ENCODE measurements around the gene PIK3C2G.

Gene PIK3C2G

GRCh38 chr12:18320976-18321375, 59.7 kb downstream of the PIK3C2G start:
- no peaks in the 10 kb centered on the region for H3K27me3 ChIP-seq
- no peaks in the 10 kb centered on the region for H3K4me1 ChIP-seq (ENCODE audit: control insufficient read depth in 1 of 2, insufficient read depth in 1 of 2, low read depth in 1 of 2, low read length in 1 of 2)
- H3K4me3 ChIP-seq (ENCODE audit: low read depth in 1 of 2, low read length in 1 of 2), result no peak overlapping the region
- H3K36me3 ChIP-seq, result no peaks in the 10 kb centered on the region
- TF ChIP-seq, protein P1, sequence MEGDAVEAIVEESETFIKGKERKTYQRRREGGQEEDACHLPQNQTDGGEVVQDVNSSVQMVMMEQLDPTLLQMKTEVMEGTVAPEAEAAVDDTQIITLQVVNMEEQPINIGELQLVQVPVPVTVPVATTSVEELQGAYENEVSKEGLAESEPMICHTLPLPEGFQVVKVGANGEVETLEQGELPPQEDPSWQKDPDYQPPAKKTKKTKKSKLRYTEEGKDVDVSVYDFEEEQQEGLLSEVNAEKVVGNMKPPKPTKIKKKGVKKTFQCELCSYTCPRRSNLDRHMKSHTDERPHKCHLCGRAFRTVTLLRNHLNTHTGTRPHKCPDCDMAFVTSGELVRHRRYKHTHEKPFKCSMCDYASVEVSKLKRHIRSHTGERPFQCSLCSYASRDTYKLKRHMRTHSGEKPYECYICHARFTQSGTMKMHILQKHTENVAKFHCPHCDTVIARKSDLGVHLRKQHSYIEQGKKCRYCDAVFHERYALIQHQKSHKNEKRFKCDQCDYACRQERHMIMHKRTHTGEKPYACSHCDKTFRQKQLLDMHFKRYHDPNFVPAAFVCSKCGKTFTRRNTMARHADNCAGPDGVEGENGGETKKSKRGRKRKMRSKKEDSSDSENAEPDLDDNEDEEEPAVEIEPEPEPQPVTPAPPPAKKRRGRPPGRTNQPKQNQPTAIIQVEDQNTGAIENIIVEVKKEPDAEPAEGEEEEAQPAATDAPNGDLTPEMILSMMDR (IDR thresholded peaks at IDR 0.05), result no peak
- H3K27ac ChIP-seq, result no peak overlapping the region
- no peaks in the 10 kb centered on the region for H3K9me3 ChIP-seq

DNA sequence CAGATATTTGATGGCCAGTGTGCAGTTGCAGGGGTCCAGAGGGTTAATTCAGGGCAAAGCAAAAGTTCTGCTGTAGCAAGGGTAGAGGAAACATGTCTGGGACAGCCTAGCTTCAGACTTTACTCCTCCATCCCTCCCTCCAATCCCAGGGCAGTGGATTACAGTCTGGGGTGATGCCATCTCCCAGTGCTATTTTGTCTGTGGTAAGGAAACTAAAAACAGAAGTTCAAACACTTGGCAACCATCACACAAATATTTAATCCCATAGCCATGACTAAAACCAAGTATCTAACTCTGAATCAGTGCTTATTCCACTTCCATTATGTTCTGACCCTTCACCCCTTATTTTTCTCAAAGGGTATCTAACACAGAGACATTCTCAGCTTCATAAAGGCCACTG, 61.8 kb downstream of the PIK3C2G start:
- no peaks in the 10 kb centered on the region for H3K4me1 ChIP-seq (ENCODE audit: control insufficient read depth in 1 of 2, insufficient read depth in 1 of 2, low read depth in 1 of 2, low read length in 1 of 2)
- H3K36me3 ChIP-seq, result no peaks in the 10 kb centered on the region
- H3K27me3 ChIP-seq, result no peaks in the 10 kb centered on the region
- no peak overlapping the region for H3K4me3 ChIP-seq (ENCODE audit: low read depth in 1 of 2, low read length in 1 of 2)
- no peak overlapping the region for H3K27ac ChIP-seq
- no peaks in the 10 kb centered on the region for H3K9me3 ChIP-seq
- TF ChIP-seq, protein P1 (IDR thresholded peaks at IDR 0.05), result no peak

GRCh38 chr12:18327036-18327435, 65.7 kb downstream of the PIK3C2G start:
- Histone ChIP-seq H3K27me3 (no peaks in the 10 kb centered on the region), H3K4me1 (ENCODE audit: control insufficient read depth in 1 of 2, insufficient read depth in 1 of 2, low read depth in 1 of 2, low read length in 1 of 2) (no peaks in the 10 kb centered on the region), H3K27ac (no peak overlapping the region), H3K4me3 (ENCODE audit: low read depth in 1 of 2, low read length in 1 of 2) (no peak overlapping the region), H3K9me3 (no peaks in the 10 kb centered on the region), H3K36me3 (no peaks in the 10 kb centered on the region)
- TF ChIP-seq, protein P1 (IDR thresholded peaks at IDR 0.05), result no peak

DNA sequence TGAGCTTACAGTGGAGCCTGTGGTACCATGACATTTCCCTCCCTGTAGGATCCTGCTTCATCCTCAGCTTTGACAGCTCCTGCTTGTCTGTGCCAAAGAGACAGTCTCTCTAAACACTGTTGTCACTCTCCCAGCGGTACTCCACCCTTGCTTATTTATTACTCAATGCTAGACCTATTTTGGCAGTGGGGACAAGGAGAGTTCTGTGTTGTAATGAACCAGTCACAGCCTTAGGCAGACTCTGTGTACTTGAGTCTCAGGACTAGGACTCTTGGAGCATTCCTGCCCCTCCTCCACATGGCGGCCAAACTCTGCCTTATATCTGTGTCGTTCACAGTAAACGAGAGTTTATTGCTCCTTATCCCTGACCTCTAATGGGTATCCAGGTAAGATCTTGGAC, 70.9 kb downstream of the PIK3C2G start:
- no peak overlapping the region for H3K27ac ChIP-seq
- H3K27me3 ChIP-seq, result no peaks in the 10 kb centered on the region
- H3K4me1 ChIP-seq (ENCODE audit: control insufficient read depth in 1 of 2, insufficient read depth in 1 of 2, low read depth in 1 of 2, low read length in 1 of 2), result no peaks in the 10 kb centered on the region
- H3K9me3 ChIP-seq, result no peaks in the 10 kb centered on the region
- no peaks in the 10 kb centered on the region for H3K36me3 ChIP-seq
- TF ChIP-seq, protein P1 (IDR thresholded peaks at IDR 0.05), result no peak
- H3K4me3 ChIP-seq (ENCODE audit: low read depth in 1 of 2, low read length in 1 of 2), result no peak overlapping the region

DNA sequence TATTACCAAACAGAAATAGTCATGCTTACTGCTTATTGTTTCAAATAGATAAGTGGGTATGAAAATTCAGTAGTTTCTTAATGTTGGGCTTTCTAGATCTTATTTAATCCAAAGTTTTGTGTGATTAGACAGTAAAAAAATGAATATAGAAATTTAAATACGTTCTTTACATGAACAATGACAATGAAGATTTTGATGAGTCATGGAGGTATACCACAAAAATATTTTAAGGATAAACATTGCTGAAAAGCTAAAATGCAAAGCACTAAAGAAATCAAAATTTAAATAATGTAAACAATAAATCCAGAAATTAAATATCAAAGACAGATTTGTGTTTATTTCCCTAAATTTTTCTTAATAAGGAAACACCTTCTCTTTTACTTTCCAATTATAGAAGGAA, 78.3 kb downstream of the PIK3C2G start:
- Histone ChIP-seq H3K27ac (no peak overlapping the region), H3K36me3 (no peaks in the 10 kb centered on the region), H3K4me1 (ENCODE audit: control insufficient read depth in 1 of 2, insufficient read depth in 1 of 2, low read depth in 1 of 2, low read length in 1 of 2) (no peaks in the 10 kb centered on the region), H3K9me3 (no peaks in the 10 kb centered on the region), H3K4me3 (ENCODE audit: low read depth in 1 of 2, low read length in 1 of 2) (no peak overlapping the region), H3K27me3 (no peaks in the 10 kb centered on the region)
- TF ChIP-seq, protein P1 (IDR thresholded peaks at IDR 0.05), result no peak

DNA sequence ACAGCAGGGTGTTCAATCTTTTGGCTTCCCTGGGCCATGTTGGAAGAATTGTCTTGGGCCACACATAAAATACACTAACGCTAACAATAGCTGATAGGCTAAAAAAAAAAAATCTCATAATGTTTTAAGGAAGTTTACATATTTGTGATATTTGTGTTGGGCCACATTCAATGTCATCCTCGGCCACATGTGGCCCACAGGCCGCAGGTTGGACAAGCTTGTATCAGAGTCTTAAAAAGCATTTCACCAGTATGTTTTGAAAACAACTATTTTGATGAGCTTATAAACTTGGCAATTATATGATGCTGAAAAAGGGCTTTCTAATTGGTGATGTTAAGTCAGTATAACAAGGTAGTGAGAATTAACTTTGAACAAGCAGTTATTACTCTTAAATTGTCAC, 78.9 kb downstream of the PIK3C2G start:
- H3K4me1 ChIP-seq (ENCODE audit: control insufficient read depth in 1 of 2, insufficient read depth in 1 of 2, low read depth in 1 of 2, low read length in 1 of 2), result no peaks in the 10 kb centered on the region
- no peak overlapping the region for H3K27ac ChIP-seq
- no peaks in the 10 kb centered on the region for H3K36me3 ChIP-seq
- no peaks in the 10 kb centered on the region for H3K9me3 ChIP-seq
- TF ChIP-seq, protein P1 (IDR thresholded peaks at IDR 0.05), result no peak
- H3K27me3 ChIP-seq, result no peaks in the 10 kb centered on the region
- no peak overlapping the region for H3K4me3 ChIP-seq (ENCODE audit: low read depth in 1 of 2, low read length in 1 of 2)
